Smooth muscle cell (in vitro differentiated cells): ENCODE data around the gene LIN7B. TPM values are rescaled to one million over a fixed set of nuclear protein-coding genes. Genes with fewer than 3 reads are reported as not detected.
A peak's percentile ranks its signal among the peaks of the same experiment; 100 is the strongest.

Experiments
- DNase-seq: peaks from one replicate; lab custom pipeline; 2025; ENCODE audit not compliant: unreplicated experiment; lab: John Stamatoyannopoulos, UW
- H2AFZ ChIP-seq: fragments of 200-600 bp; sonication (generic); 2 replicates; pipeline ENCODE4 v1.6.0; 2016; ENCODE audit warnings: antibody characterized with exemption, low read depth, mild to moderate bottlenecking
- H3F3A ChIP-seq: fragments of 200-600 bp; sonication (generic); 2 replicates; pipeline ENCODE4 v1.6.0; 2017; ENCODE audit warnings: antibody characterized with exemption, low read depth
- H3K27ac ChIP-seq: fragments of 200-600 bp; sonication (generic); 2 replicates; pipeline ENCODE4 v1.5.1; 2016; ENCODE audit warnings: low read depth, mild to moderate bottlenecking
- H3K27me3 ChIP-seq: fragments of 200-600 bp; sonication (generic); 2 replicates; pipeline ENCODE4 v1.6.1; 2016; ENCODE audit warnings: low read depth, mild to moderate bottlenecking
- H3K36me3 ChIP-seq: fragments of 200-600 bp; sonication (generic); 2 replicates; pipeline ENCODE4 v1.5.1; 2016; ENCODE audit warnings: low read depth
- H3K4me1 ChIP-seq: fragments of 200-600 bp; sonication (generic); 2 replicates; pipeline ENCODE4 v1.5.1; 2016; ENCODE audit warnings: low read depth
- H3K4me2 ChIP-seq: fragments of 200-600 bp; sonication (generic); 2 replicates; pipeline ENCODE4 v1.6.0; 2016; ENCODE audit warnings: mild to moderate bottlenecking
- H3K4me3 ChIP-seq: fragments of 200-600 bp; sonication (generic); 2 replicates; pipeline ENCODE4 v1.5.1; 2016; ENCODE audit warnings: mild to moderate bottlenecking
- H3K79me2 ChIP-seq: fragments of 200-600 bp; sonication (generic); 2 replicates; pipeline ENCODE4 v1.6.0; 2016; ENCODE audit warnings: low read depth, mild to moderate bottlenecking
- H3K9ac ChIP-seq: fragments of 200-600 bp; sonication (generic); 2 replicates; pipeline ENCODE4 v1.6.0; 2016; ENCODE audit warnings: low read depth
- H3K9me3 ChIP-seq: fragments of 200-600 bp; sonication (generic); replicated peaks from 2 replicates; pipeline ENCODE4 v1.5.1; 2016; ENCODE audit warnings: low read depth
- H4K20me1 ChIP-seq: fragments of 200-600 bp; sonication (generic); 2 replicates; pipeline ENCODE4 v1.6.0; 2016; ENCODE audit warnings: low read depth
- WGBS: methylation state at CpG from one replicate; pipeline ENCODE4 v1.1.7; 2016; ENCODE audit warnings: low lambda C conversion rate; 5-methylcytosine and 5-hydroxymethylcytosine counted together
- polyA plus RNA-seq: library from polyadenylated mRNA; unstranded; fragments of >200 nt; fragmentation: Nextera tagmentation; extraction: Ambion mirVana; gene quantifications from 2 replicates; pipeline ENCODE4 v1.2.1, GENCODE V29; 2016
- total RNA-seq: library from RNA; depleted of rRNA; stranded (reverse); fragments of >200 nt; gene quantifications from 2 replicates; pipeline ENCODE4 v1.2.3, GENCODE V29; 2014
- TF ChIP-seq, protein P1 (sequence below): fragments of 200-600 bp; sonication (generic); IDR thresholded peaks from 2 replicates; pipeline ENCODE4 v1.5.1; 2017; ENCODE audit warnings: borderline replicate concordance, mild to moderate bottlenecking, antibody characterized with exemption; ENCODE audit not compliant: insufficient read depth, poor library complexity, severe bottlenecking

Gene LIN7B
- total and polyA plus RNA-seq, 2 experiments from 2014 or later = 11.7 to 24.7 TPM

GRCh38 chr19:49157445-49158224 lies 43.5 kb downstream of the LIN7B start, which contains the start of gene TRPM4:
TRPM4 (plus strand) TSS chr19:49157792; CDS start chr19:49157867, 75 bp downstream.
- DNase-seq = peak; percentile 73
- TF ChIP-seq, protein P1, sequence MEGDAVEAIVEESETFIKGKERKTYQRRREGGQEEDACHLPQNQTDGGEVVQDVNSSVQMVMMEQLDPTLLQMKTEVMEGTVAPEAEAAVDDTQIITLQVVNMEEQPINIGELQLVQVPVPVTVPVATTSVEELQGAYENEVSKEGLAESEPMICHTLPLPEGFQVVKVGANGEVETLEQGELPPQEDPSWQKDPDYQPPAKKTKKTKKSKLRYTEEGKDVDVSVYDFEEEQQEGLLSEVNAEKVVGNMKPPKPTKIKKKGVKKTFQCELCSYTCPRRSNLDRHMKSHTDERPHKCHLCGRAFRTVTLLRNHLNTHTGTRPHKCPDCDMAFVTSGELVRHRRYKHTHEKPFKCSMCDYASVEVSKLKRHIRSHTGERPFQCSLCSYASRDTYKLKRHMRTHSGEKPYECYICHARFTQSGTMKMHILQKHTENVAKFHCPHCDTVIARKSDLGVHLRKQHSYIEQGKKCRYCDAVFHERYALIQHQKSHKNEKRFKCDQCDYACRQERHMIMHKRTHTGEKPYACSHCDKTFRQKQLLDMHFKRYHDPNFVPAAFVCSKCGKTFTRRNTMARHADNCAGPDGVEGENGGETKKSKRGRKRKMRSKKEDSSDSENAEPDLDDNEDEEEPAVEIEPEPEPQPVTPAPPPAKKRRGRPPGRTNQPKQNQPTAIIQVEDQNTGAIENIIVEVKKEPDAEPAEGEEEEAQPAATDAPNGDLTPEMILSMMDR = no peak

DNA sequence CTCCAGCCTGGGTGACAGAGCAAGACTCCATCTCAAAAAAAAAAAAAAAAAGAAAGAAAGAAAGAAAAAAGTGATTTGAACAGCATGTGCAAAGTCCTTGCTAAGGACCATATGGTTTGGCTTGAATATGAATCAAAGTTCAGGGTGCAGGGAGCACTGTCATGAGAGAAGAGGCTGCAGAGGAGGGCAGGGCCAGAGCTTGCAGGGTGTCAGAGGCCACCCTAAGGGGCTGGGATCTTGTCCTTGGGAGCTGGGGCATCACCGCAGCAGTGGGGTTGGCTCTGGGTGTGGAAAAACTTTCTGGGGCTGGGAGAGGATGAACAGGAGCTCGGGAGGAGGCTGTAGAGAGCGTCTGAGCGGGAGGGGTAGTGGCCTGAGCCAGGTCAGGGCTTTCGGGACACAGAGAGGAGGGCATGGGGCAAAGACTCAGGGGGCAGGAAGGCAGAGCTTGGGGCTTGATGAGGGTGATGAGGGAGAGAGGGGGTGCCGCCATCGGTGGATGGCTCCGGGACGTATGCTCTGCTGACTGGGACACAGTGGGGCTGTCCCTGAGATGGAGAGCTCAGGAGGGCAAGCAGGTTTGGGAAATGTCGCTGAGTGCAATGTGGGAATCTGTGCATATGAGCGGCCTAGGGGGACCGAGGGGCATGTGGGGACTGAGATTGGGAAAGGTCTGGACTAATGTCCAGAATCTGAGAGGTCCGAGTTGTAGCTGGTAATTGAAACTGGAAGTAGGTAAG lies 46.5 kb downstream of the LIN7B start:
- H3K79me2 ChIP-seq = peaks cover 11% of the 10 kb centered on the region
- 96% methylated on average over 13 of the region's 13 CpGs for WGBS
- H3K4me2 ChIP-seq = no peak overlapping the region
- no peaks in the 10 kb centered on the region for H3K36me3 ChIP-seq
- no peak overlapping the region for H2AFZ ChIP-seq
- H3K9me3 ChIP-seq = no peaks in the 10 kb centered on the region
- H3K4me3 ChIP-seq = no peak overlapping the region
- H3K27me3 ChIP-seq = no peaks in the 10 kb centered on the region
- H4K20me1 ChIP-seq = peaks cover 26% of the 10 kb centered on the region
- H3K9ac ChIP-seq = no peak overlapping the region
- TF ChIP-seq, protein P1 = no peak
- peaks cover 4% of the 10 kb centered on the region for H3K4me1 ChIP-seq
- H3F3A ChIP-seq = no peaks in the 10 kb centered on the region
- H3K27ac ChIP-seq = no peak overlapping the region
- DNase-seq = no peak

More at GRCh38 chr19:49157445-49158224, 43.5 kb downstream of the LIN7B start, which contains the start of gene TRPM4:
- Histone ChIP-seq H3K27ac (no peak within 1 kb of the TSS), H3K9me3 (no peaks in the 10 kb centered on the region), H3K36me3 (no peaks in the 10 kb centered on the region), H2AFZ (peak within 1 kb of the TSS; percentile 63), H3K79me2 (peaks cover 11% of the 10 kb centered on the region), H3K4me1 (peaks cover 4% of the 10 kb centered on the region), H4K20me1 (peaks cover 14% of the 10 kb centered on the region), H3K4me2 (peak within 1 kb of the TSS; percentile 99), H3K4me3 (peak within 1 kb of the TSS; percentile 93), H3K27me3 (no peaks in the 10 kb centered on the region), H3K9ac (peak within 1 kb of the TSS; percentile 68), H3F3A (no peaks in the 10 kb centered on the region)
- WGBS = 0% methylated on average over 29 of the region's 41 CpGs

DNA sequence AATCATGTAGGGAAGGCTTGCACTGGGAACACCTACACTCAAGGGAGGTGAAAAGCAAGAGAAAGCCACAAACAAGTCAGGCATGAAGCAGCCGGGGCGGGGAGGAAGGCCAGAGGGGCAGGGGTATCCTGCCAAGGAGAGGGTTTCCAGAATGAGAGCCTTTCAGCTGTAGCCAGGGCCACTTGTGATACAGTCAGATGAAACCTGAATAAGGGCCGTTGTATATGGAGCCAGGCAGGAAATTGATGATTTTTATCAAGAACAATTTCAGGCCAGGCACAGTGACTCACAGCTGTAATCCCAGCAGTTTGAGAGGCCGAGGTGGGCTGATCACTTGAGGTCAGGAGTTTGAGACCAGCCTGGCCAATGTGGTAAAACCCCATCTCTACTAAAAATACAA lies 47.8 kb downstream of the LIN7B start:
- Histone ChIP-seq H3K4me1 (peaks cover 4% of the 10 kb centered on the region), H3K9ac (no peak overlapping the region), H3K36me3 (no peaks in the 10 kb centered on the region), H3K79me2 (peaks cover 11% of the 10 kb centered on the region), H3K9me3 (no peaks in the 10 kb centered on the region), H3K4me3 (no peak overlapping the region), H3K4me2 (no peak overlapping the region), H3K27ac (no peak overlapping the region), H3F3A (no peaks in the 10 kb centered on the region), H2AFZ (no peak overlapping the region), H3K27me3 (no peaks in the 10 kb centered on the region), H4K20me1 (peaks cover 30% of the 10 kb centered on the region)
- no peak for DNase-seq
- 72% methylated on average over 4 of the region's 4 CpGs for WGBS
- TF ChIP-seq, protein P1 = no peak
